GM21367 (cell line): Measurements from ENCODE around the gene GTF3C1.
"Not testable (repeated sequence)": the region's sequence is repeated elsewhere in the genome, so short reads cannot be mapped to it uniquely, and the experiment has no call there.

Source experiments
- ATAC-seq: cut with Tn5 transposase; IDR thresholded peaks from one replicate; pipeline ENCODE4 v1.9.1; 2021; ENCODE audit not compliant: unreplicated experiment

Gene GTF3C1, protein sequence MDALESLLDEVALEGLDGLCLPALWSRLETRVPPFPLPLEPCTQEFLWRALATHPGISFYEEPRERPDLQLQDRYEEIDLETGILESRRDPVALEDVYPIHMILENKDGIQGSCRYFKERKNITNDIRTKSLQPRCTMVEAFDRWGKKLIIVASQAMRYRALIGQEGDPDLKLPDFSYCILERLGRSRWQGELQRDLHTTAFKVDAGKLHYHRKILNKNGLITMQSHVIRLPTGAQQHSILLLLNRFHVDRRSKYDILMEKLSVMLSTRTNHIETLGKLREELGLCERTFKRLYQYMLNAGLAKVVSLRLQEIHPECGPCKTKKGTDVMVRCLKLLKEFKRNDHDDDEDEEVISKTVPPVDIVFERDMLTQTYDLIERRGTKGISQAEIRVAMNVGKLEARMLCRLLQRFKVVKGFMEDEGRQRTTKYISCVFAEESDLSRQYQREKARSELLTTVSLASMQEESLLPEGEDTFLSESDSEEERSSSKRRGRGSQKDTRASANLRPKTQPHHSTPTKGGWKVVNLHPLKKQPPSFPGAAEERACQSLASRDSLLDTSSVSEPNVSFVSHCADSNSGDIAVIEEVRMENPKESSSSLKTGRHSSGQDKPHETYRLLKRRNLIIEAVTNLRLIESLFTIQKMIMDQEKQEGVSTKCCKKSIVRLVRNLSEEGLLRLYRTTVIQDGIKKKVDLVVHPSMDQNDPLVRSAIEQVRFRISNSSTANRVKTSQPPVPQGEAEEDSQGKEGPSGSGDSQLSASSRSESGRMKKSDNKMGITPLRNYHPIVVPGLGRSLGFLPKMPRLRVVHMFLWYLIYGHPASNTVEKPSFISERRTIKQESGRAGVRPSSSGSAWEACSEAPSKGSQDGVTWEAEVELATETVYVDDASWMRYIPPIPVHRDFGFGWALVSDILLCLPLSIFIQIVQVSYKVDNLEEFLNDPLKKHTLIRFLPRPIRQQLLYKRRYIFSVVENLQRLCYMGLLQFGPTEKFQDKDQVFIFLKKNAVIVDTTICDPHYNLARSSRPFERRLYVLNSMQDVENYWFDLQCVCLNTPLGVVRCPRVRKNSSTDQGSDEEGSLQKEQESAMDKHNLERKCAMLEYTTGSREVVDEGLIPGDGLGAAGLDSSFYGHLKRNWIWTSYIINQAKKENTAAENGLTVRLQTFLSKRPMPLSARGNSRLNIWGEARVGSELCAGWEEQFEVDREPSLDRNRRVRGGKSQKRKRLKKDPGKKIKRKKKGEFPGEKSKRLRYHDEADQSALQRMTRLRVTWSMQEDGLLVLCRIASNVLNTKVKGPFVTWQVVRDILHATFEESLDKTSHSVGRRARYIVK (N-terminal part only)

DNA sequence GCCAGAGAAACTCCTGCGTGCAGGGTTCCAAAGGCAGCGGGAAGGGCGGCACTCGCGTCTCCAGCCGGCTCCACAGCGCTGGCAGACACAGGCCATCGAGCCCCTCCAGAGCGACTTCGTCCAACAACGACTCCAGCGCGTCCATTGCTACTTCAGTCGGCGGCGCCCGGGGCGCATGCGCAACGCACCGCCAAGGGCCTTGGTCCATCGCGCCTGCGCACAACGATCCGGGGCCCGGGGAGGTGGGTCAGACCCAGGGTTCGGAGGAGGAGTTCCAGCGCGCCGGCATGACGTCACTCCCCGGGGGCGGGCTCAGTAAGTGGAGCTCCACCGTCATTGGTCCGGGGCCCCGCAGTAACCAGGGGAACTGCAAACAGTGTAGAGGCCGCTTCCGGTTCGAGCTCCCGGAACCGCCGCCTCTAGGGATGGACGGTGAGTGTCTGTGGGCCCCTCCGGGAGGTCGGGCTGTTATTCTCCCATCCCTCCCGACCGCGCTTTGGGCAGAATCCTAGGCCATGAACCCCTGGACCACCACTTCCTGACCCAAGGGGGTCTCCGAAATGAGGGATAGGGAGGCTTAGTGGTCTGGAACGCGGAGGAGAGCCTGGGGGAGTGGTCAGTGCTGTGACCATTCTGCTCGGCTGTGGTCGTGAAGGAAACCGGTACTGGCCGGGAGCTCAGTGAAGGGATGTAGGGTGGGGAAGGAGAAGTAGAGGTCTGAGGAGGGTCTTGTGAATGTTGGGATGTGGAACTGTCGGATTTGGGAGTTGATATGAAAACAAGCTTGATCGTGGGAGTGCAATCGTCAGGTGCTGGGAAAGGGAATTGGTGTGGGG is at the start of gene GTF3C1, which contains the start of gene KATNIP:
Gene GTF3C1, minus strand, starts transcription at position 168 of the 836 bp plus-strand sequence. Its CDS starts 23 bp downstream, at position 145.
Gene KATNIP, plus strand, starts transcription at position 399 of the 836 bp plus-strand sequence. Its CDS starts 27 bp downstream, at position 426.
- peak; percentile 92 for ATAC-seq

DNA sequence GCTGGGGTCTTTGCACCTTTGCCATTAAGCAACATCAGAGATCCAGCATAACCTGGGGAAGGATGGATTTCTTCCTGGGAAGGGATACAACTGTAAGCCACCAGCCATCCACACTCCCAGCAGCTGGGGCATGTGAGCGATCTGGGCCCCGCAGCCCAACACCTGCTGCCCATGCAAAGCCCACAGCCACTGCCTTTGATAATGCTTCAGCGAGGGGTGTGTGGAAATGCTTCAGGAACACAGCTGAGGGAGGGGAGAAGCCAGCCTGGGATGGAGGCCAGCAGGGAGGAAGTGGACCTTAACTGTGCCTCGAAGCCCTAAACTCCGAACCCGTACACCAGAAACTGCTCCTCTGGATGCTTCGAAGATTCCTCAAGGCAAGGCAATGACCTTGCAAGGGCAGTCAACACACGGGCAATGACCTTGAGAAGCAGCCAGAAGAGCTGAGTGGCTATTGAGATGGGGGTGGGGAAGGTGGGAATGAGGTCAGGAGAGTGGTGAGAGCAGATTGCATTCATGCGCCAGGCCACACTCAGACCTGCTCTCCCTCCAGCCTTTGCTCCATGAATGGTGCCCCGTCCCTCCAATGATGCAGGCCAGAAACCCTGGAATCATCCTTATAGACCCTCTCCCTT is 49.3 kb upstream of the GTF3C1 start:
- ATAC-seq, result no peak

DNA sequence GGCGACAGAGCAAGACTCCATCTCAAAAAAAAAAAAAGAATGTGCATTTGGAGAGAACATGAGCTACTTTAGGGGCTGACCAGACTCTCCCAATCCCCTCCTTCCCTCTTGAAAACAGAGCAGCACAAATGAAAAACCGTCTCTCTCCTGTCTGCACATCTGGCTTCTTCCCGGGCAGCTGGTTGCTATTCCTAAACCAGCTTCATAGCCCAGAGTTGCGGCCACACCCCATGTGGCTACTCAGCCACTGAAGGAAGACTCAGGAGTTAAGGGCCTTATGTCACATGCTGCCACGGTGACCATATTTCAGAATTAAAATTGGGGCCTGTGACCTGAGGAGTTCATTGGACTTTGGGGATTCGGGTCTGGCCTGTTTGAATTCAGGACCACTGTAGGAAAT is 48.5 kb upstream of the GTF3C1 start:
- no peak for ATAC-seq

DNA sequence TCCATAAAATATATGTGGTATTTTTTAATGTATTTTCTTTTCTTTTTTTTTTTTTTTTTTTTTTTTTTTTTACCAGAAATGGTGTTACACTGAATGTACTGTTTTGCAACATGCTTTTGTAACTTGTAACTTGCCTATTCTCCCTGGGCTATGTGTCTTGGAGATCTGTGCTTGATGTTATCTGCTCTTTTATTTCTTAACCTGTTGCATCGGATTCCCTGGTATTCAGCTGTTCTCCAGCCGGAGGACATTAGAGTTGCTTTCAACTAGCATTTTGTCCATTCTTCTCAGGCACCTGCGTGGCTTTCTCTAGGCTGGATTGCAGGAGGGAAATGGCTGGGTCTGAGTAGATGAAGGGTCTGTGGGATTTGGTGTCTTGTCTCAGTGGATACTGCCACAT is 47.6 kb upstream of the GTF3C1 start:
- ATAC-seq, result no peak

DNA sequence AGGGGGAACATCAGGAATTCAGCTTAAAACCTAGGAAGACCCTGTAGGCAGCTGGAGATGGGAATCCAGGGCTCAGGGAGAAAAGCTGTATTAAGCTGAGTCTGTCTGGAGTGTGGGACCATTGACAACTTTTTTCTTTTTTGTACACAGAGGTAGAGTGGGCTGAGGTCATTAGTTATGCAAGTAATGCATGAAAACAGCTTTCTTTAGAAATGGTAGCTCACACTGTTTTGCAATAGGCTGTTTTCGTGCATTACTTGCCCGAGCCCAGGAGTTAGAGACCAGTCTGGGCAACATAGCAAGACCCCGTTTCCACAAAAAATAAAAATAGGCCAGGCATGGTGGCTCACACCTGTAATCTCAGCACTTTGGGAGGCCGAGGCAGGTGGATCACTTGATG is 46.7 kb upstream of the GTF3C1 start:
- no peak for ATAC-seq

DNA sequence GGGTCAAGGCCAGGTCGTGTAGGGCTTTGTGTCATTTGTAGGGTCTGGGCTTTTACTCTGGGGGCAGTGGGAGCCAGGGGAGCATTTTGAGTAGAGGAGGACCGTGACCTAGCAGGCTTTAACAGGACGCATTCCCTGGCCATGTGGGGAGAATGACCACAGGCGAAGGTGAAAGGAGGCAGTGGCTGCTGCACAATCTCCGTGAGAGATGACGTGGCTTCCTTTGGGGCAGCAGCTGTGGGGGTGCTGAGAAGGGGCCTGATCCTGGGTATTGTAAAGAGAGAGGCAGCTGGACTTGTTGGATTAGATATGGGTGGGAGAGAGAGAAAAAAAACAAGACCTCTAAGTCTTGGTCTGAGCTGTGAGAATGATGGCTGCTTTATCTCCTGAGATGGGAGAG is 46.3 kb upstream of the GTF3C1 start:
- ATAC-seq, result no peak

DNA sequence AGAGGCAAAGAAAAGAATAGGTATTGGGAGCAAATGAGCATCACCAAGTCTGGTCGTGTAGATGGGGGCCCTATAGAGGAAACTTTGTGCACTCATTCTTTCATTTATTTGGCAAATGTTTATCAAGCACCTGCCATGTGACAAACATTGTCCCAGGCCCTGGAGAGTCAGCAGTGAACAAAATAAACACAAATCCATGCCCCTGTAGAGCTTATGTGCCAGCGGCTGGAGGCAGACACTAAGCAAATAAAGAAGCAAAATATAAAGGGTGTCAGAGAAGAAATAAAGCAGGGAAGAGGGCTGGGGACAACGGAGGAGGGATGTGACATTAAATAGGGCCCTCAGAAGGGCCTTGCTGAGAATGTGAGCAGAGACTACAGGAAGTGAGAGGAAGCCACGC is 45.8 kb upstream of the GTF3C1 start:
- no peak for ATAC-seq

DNA sequence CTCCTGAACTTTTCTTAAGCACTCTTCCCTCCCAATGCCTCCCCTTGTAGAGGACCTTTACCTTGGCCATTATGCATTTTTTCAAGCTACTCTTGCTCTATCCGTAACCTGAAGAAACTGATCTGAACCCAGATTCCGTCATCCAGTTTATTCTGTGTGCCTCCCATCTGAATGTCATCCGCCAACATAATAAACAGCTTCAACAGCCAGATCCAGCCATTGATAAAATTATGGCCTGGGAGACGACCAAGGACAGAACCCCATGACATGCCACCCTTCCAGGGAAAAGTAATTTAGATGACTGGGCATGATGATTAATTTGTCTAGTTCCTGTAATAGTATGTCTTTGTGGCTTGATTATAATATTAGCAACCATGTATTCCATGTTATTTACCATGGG is 42.1 kb upstream of the GTF3C1 start:
- ATAC-seq, result no peak

DNA sequence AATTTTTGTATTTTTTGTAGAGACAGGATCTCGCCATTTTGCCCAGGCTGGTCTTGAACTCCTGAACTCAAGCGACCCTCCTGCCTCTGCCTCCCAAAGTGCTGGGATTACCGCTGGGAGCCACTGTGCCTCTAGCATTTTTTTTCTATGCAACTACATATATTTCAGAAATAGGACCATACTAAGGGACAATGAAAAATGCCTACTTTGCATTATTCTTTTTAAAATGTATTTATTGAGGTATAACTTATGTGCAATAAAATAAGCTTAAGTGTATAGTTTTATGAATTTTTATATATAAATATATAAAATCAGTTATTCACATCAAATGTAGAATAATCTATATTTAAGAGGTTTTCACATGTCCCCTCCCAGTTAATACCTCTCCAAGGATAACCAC is 38.3 kb upstream of the GTF3C1 start:
- no peak for ATAC-seq

DNA sequence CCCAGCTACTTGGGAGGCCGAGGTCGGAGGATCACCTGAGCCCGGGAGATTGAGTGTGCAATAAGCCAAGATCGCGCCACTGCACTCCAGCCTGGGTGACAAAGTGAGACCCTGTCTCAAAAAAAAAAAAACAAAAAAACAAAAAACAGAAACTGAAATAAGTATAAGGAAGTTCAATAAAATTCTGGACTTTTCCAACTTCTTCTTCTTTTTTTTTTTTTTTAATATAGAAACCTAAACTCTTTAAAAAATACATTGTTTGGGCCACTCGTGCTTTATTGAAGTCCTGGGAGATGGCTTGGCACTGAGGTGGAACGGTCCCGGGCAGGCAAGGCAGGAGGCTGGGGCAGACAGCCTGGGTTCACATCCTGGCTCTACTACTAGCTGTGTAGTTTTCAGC is 37.0 kb upstream of the GTF3C1 start:
- no peak for ATAC-seq

DNA sequence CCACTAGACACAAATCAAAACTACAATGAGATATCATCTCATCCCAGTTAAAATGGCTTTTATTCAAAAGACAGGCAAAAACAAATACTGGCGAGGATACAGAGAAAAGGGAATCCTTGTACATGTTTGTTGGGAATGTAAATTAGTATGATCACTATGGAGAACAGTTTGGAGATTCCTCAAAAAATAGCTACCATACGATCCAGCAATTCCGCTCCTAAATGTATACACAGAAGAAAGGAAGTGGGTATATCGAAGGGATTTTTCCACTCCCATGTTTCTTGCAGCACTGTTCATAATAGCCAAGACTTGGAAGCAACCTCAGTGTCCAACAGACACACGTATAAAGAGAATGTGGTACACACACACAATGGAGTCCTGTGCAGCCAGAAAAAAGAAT is 35.5 kb upstream of the GTF3C1 start:
- no peak for ATAC-seq

DNA sequence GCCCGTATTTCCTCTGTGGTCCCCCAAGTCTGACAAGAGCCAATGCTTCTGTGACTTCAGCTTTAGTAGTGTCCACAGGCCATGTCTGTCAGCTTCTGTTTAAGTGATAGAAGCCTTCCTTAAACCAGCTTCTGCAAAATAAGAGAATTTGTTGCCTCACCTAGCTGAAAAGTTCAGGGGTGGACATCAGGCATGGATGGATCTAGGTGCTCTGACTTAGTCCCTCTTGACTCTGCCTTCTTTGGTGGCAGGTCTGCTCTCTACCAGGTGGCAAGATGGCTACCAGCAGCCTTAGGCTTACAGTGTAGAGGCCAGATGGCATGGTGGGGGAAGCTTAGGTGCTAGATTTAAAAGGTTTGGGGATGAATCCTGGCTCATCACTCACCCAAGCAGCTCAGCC is 33.9 kb upstream of the GTF3C1 start:
- ATAC-seq, result no peak

DNA sequence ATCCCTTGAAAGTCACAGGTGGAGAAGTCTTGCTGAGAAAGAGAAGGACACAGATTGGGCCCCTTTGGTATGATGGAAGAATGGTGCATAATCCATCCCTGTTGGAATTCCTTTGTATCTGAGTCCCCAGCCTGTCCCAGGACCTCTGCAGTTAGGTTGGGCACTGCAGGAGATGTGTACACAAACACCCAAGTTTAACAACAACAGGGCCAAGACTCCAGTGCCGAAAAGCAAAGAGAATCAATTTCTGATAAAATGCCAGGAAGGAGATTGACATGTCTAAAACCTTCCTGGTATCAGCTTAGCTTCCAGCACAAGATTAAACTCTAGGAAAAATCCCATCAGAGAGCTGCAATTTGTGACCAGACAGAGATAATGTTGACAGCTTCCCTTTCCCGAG is 33.2 kb upstream of the GTF3C1 start:
- no peak for ATAC-seq

DNA sequence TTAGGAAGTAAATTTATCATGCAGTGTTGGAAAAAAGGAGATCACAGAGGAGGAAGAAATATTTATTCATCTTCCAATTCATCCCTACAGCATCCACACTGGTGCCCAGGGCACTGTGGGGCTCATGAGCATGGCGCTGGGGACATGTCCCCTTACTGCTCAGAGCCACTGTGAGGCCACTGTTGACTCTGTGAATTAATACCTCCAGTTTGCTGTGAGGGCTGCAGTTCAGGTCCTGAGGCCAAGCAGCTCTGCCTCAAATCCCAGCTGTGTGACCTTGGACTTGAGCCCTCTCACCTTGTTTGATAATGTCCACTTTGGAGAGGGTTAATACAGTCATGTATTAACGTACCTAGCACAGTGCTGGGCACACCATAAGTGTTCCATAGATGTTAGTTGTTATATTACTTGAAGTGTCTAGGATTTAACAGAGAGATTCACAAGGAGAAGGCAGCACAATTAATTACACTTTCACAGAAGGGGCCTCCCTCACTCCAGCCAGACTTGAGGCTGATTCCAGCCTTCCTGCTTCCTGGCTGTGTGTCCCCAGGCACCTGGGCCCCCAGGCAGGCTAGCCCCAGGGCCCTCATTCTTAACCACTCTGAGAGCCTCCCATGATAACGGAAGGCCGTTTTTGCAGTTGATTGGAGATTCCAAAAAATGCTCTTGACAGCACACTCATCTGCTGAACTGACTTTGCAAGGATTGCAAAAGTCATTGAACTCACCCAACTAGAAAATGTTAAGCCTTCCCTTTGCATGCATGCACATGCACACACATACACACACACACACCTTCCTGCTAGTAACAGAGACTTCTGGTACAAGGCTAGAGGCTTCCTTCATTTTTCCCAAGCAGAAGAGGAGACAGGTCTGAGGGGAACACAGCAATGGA is 29.6 kb upstream of the GTF3C1 start:
- ATAC-seq, result no peak

DNA sequence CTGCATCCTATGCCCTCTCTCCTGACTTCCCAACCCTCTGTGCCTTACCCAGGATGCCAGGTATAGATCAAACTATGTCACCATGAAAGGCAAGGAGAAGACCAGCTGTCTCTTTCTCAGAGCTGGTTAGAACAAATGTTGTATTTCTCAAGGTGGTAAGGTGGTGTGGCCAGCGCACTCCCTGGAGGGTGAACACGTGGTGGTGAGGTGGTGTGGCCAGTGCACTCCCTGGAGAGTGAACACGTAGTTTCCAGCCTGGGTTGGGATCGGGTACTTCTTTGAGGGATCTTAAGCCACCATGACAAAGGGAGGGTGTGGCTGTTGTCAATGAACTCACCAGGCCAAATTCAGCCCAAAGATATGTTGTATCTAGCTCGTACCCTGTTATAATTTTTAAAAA is 27.0 kb upstream of the GTF3C1 start:
- ATAC-seq, result no peak

DNA sequence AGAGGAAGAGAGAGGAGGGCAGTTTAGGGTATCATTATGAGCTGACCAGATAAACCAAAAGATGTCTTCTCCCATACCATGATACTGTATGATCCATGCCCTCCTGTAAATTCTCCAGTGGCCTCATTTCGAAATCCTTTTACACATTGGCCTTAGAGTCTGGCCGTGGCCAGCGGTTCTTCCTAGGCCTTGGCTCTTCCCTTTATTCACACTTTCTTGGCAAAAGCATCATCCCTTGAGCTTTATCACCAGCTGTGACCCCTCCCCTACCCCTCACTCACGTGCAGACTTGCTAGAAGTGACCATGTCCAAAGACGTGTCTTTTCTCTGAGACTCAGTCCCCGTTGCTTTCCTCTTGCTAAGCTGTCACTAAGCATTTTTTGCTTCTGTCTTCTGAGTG is 23.0 kb upstream of the GTF3C1 start:
- no peak for ATAC-seq

DNA sequence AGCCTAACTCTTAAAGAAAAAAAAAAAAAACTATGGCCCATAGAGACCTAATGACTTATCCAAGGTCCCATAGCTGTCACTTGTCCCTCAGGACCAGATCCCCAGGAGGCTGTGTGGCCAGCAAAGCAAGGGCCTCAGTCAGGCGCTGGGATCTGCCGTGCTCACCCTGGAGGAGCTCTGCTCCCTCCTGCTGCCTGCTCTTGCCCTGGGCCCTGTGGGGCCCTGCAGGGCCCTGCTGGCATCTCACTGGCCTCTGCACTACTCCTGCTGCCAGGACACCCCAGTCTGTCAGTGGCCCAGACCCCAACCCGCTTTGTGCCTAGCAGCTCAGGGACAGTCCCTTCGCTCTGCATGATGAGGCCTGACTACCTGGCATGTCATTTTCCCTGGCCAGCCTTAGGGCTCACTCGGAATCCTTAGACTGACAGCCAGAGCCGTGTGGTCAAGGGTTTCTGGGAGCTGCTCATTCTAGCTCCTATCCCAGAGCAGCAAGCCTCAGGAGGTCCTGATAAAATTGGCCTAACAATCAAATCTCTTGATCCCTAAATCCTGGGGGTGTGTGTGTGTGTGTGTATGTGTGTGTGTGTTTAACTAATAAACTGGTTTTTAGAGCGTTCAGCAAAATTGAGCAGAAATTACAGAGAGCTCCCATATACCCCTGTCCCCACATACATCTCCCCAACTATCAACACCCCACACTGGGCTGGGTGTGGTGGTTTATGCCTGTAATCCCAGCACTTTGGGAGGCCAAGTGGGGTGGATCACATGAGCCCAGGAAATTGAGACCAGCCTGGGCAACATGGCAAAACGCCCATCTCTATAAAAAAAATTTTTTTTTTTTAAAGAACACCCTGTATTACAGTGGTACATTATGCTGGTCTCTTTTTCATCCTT is 22.0 kb upstream of the GTF3C1 start:
- ATAC-seq, result no peak

DNA sequence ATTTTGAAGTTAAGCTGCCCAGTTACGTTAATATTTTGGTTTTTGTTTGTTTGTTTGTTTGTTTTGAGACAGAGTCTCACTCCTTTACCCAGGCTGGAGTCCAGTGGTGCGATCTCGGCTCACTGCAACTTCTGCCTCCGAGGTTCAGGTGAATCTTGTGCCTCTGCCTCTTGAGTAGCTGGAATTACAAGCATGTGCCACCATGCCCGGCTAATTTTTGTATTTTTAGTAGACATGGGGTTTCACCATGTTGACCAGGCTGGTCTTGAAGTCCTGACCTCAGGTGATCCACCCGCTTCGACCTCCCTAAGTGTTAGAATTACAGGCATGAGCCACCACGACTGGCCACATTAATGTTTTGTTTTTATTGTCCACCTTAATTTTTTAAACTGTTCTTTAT is 21.3 kb upstream of the GTF3C1 start:
- ATAC-seq, result not testable (repeated sequence)
